HG03025 (cell line): Measurements from ENCODE around the gene ACAP2.

ENCODE experiments used
- ATAC-seq: cut with Tn5 transposase; IDR thresholded peaks from one replicate; pipeline ENCODE4 v1.9.1; 2021; ENCODE audit warnings: mild to moderate bottlenecking, moderate library complexity; ENCODE audit not compliant: unreplicated experiment, low FRiP score

Gene ACAP2

DNA sequence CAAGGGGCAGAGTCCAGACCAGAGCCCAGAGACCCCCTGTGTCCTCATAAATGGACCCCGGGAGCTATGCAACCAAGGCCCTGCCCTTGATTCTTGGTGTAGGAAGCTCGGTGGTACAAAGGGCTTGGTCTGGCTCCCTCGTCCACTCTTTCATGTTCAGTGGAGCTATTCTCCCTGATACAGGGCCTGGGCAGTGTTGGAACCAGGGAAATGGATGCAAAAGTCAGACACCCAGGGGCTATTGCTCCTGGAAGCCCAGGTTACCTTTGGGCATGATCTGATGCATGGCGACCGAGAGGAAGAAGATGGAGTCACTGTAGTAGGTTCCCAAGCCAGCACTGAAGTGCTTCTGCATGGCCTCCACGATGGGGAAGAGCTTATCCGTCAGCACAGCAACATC, 216.4 kb downstream of the ACAP2 start:
- ATAC-seq, result no peak

DNA sequence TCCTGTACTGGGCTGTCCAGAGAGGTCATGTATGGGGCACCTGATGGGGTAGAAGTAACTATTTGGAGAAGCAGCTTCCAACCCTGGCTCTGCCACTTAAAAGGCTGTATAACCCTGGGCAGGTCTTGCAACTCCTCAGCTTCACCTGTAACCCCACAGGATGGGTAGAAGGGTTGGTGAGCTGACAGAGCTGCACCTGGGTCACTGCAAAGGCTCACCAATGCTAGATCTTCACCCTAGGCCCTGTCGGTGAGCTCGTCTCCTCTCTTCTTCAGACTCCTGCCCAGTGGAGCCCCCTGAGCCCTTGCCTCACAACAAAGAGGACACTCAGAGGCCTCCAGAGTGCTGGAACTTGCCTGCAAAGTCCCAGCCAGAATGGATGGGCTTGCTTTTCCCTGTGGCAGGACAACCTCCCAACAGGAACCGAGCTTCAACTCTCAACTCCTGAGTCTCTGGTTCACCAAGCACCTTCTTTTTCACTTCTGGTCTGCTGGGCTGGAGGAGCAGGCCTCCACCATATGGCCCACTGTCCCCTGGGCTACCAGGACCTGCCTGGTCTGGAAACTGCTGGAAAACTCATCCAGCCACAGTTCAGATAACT, 217.7 kb downstream of the ACAP2 start:
- no peak for ATAC-seq
